GM23338 (cell line): Measurements from ENCODE around the gene USP3. TPM values are rescaled to one million over a fixed set of nuclear protein-coding genes. Genes with fewer than 3 reads are reported as not detected.

Experiments used
- ATAC-seq: fragments of 200-7000 bp; cut with Tn5 transposase; 3 replicates; pipeline ENCODE4 v1.9.1; 2020
- DNase-seq: peaks from one replicate; pipeline ENCODE4 v3.0.0-alpha.2; 2015; ENCODE audit warnings: low spot score
- H2AFZ ChIP-seq: fragments of 200-600 bp; sonication (generic); 2 replicates; pipeline ENCODE4 v1.8.0; 2016; ENCODE audit warnings: antibody characterized with exemption, mild to moderate bottlenecking, moderate library complexity
- H3F3A ChIP-seq: fragments of 200-600 bp; sonication (generic); replicated peaks from 2 replicates; pipeline ENCODE4 v1.8.0; 2017; ENCODE audit warnings: antibody characterized with exemption, mixed run types, low read depth
- H3K27ac ChIP-seq: fragments of 200-600 bp; sonication (generic); 2 replicates; pipeline ENCODE4 v1.6.1; 2016; ENCODE audit warnings: low read depth
- H3K27me3 ChIP-seq: fragments of 200-600 bp; sonication (generic); 2 replicates; pipeline ENCODE4 v1.8.0; 2016; ENCODE audit warnings: mild to moderate bottlenecking, mixed run types, moderate library complexity; ENCODE audit not compliant: insufficient read depth
- H3K36me3 ChIP-seq: fragments of 200-600 bp; sonication (generic); 2 replicates; pipeline ENCODE4 v1.8.0; 2016; ENCODE audit warnings: mild to moderate bottlenecking; ENCODE audit not compliant: insufficient read depth
- H3K4me1 ChIP-seq: fragments of 200-600 bp; sonication (generic); 2 replicates; pipeline ENCODE4 v1.8.0; 2016; ENCODE audit warnings: mild to moderate bottlenecking, moderate library complexity; ENCODE audit not compliant: insufficient read depth
- H3K4me2 ChIP-seq: fragments of 200-600 bp; sonication (generic); 2 replicates; pipeline ENCODE4 v1.7.1; 2017; ENCODE audit warnings: mixed run types
- H3K4me3 ChIP-seq: fragments of 200-600 bp; sonication (generic); 2 replicates; pipeline ENCODE4 v1.6.1; 2016; ENCODE audit warnings: mixed run types
- H3K79me2 ChIP-seq: fragments of 200-600 bp; sonication (generic); replicated peaks from 2 replicates; pipeline ENCODE4 v1.8.0; 2017; ENCODE audit warnings: mild to moderate bottlenecking; ENCODE audit not compliant: insufficient read depth
- H3K9me2 ChIP-seq: fragments of 200-600 bp; sonication (generic); 2 replicates; pipeline ENCODE4 v1.8.0; 2017; ENCODE audit not compliant: insufficient read depth
- H4K20me1 ChIP-seq: fragments of 200-600 bp; sonication (generic); replicated peaks from 2 replicates; pipeline ENCODE4 v1.8.0; 2017; ENCODE audit warnings: mild to moderate bottlenecking; ENCODE audit not compliant: insufficient read depth
- H3K27ac Mint-ChIP-seq: 2 replicates; pipeline ENCODE4 v1.8.0; 2020; ENCODE audit warnings: inconsistent platforms, mild to moderate bottlenecking, moderate library complexity, mixed read lengths
- H3K27me3 Mint-ChIP-seq: 3 replicates; pipeline ENCODE4 v1.8.0; 2022; ENCODE audit warnings: low read depth, mild to moderate bottlenecking, moderate library complexity, mixed read lengths, inconsistent platforms; ENCODE audit not compliant: insufficient read depth, poor library complexity
- H3K36me3 Mint-ChIP-seq: 3 replicates; pipeline ENCODE4 v1.8.0; 2021; ENCODE audit warnings: low read depth, mild to moderate bottlenecking, inconsistent platforms, moderate library complexity, mixed read lengths
- H3K4me1 Mint-ChIP-seq: 3 replicates; pipeline ENCODE4 v1.8.0; 2020; ENCODE audit warnings: mild to moderate bottlenecking, inconsistent platforms, mixed read lengths
- H3K4me3 Mint-ChIP-seq: 3 replicates; pipeline ENCODE4 v1.8.0; 2021; ENCODE audit warnings: moderate library complexity, mild to moderate bottlenecking, inconsistent platforms, mixed read lengths
- H3K9me3 Mint-ChIP-seq: 3 replicates; pipeline ENCODE4 v1.8.0; 2020; ENCODE audit warnings: moderate library complexity, mild to moderate bottlenecking, inconsistent platforms, mixed read lengths
- CREB1 ChIP-seq: fragments of 250-450 bp; sonication (Bioruptor Pico); IDR thresholded peaks from 2 replicates; pipeline ENCODE4 v1.5.0; 2020; ENCODE audit warnings: low read depth, mild to moderate bottlenecking, moderate library complexity
- CTCF ChIP-seq, 2 experiments: fragments of 200-600 bp in 1 of 2; sonication (generic) in 1 of 2; conservative IDR thresholded peaks; 2 replicates each; pipeline versions ENCODE4 v1.5.1 to v1.6.1; 2016 to 2017; ENCODE audit warnings: antibody characterized with exemption in 2 of 2, low read depth in 2 of 2, mild to moderate bottlenecking in 2 of 2, moderate library complexity in 1 of 2
- EZH2 ChIP-seq: fragments of 200-600 bp; sonication (generic); IDR thresholded peaks from one replicate; pipeline ENCODE4 v1.8.0; 2017; ENCODE audit warnings: antibody characterized with exemption, mild to moderate bottlenecking, low read depth; ENCODE audit not compliant: unreplicated experiment
- JUNB ChIP-seq: IDR thresholded peaks from one replicate; pipeline ENCODE4 v1.6.1; 2016; ENCODE audit warnings: antibody characterized with exemption; ENCODE audit not compliant: unreplicated experiment
- NANOG ChIP-seq: IDR thresholded peaks from 2 replicates; pipeline ENCODE4 v1.6.1; 2016; ENCODE audit warnings: antibody characterized with exemption, borderline replicate concordance
- POLR2AphosphoS5 ChIP-seq: IDR thresholded peaks from 2 replicates; pipeline ENCODE4 v1.6.1; 2016; ENCODE audit warnings: antibody characterized with exemption, low read depth
- REST ChIP-seq: IDR thresholded peaks from one replicate; pipeline ENCODE4 v1.6.1; 2018; ENCODE audit warnings: antibody characterized with exemption; ENCODE audit not compliant: unreplicated experiment
- STAT1 ChIP-seq: IDR thresholded peaks from one replicate; pipeline ENCODE4 v1.6.1; 2016; ENCODE audit warnings: antibody characterized with exemption; ENCODE audit not compliant: unreplicated experiment
- polyA plus RNA-seq: library from polyadenylated mRNA; unstranded; fragments of >200 nt; fragmentation: Nextera tagmentation; extraction: Ambion mirVana; gene quantifications from 2 replicates; pipeline ENCODE4 v1.2.1, GENCODE V29; 2016
- total RNA-seq: library from RNA; depleted of rRNA; stranded (reverse); fragments of >200 nt; shearing (Covaris generic); gene quantifications from 2 replicates; pipeline ENCODE4 v1.2.3, GENCODE V29; 2014
- TF ChIP-seq, protein P1 (sequence below): fragments of 250-450 bp; sonication (Bioruptor Pico); IDR thresholded peaks from 2 replicates; pipeline ENCODE4 v1.5.0; 2020; ENCODE audit warnings: mild to moderate bottlenecking, moderate library complexity

Gene USP3
- total and polyA plus RNA-seq, 2 experiments from 2014 or later: 9.7 to 9.9 TPM

- TF ChIP-seq CTCF (conservative IDR thresholded peaks at IDR 0.05; ENCODE audit: low read depth in 2 of 2): no peak
Observed at GRCh38 chr15:63597821-63598220, 93.4 kb downstream of the USP3 start (continued).

DNA sequence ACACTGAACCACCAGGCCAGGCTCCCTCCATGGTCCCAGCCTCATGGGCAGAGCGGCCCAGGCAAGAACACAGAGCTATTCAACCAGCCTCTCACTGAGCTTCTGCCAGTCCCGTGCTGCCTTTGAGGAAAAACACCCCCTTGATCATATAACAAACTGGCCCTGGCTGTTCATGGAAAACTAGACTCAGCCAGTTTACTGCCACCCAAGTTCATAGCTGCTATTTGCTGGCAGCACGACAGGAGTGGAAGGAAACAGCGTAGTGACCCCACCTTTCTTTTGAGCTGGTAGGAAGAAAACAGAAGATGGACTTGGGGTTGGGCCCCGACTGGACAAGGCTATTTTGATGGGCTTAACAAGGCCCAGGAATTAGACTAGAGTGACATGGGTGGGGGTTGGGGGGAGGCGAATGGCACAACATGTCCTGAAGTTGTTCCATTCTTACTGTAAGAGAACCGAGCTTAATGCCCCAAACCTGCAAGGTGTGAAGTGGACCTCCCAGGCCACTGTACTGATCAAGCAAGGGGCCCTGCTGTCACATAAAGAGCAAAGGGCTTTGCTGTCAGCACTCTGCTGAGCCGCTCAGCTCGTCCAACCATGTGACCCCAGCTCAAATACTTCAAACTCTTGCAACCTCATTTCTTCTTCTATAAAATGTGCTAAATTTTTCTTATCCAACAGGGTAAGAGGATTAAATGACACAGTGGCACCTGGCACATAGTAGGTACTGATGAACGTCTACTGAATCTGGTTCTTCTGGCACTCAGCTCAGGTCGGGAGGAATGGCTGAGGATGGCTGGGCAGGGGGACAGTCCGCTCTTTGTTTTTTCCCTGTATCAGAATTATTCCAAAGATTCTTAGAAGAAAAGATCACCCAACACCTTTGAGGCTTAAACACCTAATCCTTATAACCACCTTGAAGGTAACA, 94.3 kb downstream of the USP3 start:
- H3K4me1 Mint-ChIP-seq: peaks cover 45% of the 10 kb centered on the region
- Histone ChIP-seq H2AFZ (no peak overlapping the region), H3F3A (peaks cover 9% of the 10 kb centered on the region; the same call in 1 of the 2 replicates), H4K20me1 (no peaks in the 10 kb centered on the region), H3K27ac (no peak overlapping the region), H3K4me3 (no peak overlapping the region), H3K79me2 (no peaks in the 10 kb centered on the region), H3K4me2 (no peak overlapping the region), H3K27me3 (peaks cover 43% of the 10 kb centered on the region), H3K9me2 (no peaks in the 10 kb centered on the region), H3K36me3 (no peaks in the 10 kb centered on the region), H3K4me1 (peaks cover 24% of the 10 kb centered on the region)
- TF ChIP-seq CTCF (conservative IDR thresholded peaks at IDR 0.05; ENCODE audit: low read depth in 2 of 2) (no peak), REST (no peak), NANOG (no peak), JUNB (no peak), EZH2 (no peak), STAT1 (no peak), POLR2AphosphoS5 (no peak), CREB1 (CRISPR knock-in tag) (no peak)
- TF ChIP-seq, protein P1, sequence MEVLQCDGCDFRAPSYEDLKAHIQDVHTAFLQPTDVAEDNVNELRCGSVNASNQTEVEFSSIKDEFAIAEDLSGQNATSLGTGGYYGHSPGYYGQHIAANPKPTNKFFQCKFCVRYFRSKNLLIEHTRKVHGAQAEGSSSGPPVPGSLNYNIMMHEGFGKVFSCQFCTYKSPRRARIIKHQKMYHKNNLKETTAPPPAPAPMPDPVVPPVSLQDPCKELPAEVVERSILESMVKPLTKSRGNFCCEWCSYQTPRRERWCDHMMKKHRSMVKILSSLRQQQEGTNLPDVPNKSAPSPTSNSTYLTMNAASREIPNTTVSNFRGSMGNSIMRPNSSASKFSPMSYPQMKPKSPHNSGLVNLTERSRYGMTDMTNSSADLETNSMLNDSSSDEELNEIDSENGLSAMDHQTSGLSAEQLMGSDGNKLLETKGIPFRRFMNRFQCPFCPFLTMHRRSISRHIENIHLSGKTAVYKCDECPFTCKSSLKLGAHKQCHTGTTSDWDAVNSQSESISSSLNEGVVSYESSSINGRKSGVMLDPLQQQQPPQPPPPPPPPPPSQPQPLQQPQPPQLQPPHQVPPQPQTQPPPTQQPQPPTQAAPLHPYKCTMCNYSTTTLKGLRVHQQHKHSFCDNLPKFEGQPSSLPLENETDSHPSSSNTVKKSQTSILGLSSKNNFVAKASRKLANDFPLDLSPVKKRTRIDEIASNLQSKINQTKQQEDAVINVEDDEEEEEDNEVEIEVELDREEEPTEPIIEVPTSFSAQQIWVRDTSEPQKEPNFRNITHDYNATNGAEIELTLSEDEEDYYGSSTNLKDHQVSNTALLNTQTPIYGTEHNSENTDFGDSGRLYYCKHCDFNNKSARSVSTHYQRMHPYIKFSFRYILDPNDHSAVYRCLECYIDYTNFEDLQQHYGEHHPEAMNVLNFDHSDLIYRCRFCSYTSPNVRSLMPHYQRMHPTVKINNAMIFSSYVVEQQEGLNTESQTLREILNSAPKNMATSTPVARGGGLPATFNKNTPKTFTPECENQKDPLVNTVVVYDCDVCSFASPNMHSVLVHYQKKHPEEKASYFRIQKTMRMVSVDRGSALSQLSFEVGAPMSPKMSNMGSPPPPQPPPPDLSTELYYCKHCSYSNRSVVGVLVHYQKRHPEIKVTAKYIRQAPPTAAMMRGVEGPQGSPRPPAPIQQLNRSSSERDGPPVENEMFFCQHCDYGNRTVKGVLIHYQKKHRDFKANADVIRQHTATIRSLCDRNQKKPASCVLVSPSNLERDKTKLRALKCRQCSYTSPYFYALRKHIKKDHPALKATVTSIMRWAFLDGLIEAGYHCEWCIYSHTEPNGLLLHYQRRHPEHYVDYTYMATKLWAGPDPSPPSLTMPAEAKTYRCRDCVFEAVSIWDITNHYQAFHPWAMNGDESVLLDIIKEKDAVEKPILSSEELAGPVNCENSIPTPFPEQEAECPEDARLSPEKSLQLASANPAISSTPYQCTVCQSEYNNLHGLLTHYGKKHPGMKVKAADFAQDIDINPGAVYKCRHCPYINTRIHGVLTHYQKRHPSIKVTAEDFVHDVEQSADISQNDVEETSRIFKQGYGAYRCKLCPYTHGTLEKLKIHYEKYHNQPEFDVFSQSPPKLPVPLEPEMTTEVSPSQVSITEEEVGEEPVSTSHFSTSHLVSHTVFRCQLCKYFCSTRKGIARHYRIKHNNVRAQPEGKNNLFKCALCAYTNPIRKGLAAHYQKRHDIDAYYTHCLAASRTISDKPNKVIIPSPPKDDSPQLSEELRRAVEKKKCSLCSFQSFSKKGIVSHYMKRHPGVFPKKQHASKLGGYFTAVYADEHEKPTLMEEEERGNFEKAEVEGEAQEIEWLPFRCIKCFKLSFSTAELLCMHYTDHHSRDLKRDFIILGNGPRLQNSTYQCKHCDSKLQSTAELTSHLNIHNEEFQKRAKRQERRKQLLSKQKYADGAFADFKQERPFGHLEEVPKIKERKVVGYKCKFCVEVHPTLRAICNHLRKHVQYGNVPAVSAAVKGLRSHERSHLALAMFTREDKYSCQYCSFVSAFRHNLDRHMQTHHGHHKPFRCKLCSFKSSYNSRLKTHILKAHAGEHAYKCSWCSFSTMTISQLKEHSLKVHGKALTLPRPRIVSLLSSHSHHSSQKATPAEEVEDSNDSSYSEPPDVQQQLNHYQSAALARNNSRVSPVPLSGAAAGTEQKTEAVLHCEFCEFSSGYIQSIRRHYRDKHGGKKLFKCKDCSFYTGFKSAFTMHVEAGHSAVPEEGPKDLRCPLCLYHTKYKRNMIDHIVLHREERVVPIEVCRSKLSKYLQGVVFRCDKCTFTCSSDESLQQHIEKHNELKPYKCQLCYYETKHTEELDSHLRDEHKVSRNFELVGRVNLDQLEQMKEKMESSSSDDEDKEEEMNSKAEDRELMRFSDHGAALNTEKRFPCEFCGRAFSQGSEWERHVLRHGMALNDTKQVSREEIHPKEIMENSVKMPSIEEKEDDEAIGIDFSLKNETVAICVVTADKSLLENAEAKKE (CRISPR knock-in tag): no peak
- no peak overlapping the region; the same call in 2 of the 3 replicates for H3K4me3 Mint-ChIP-seq
- H3K9me3 Mint-ChIP-seq: no peaks in the 10 kb centered on the region
- DNase-seq: no peak
- H3K27ac Mint-ChIP-seq: no peak overlapping the region; the same call in 1 of the 2 replicates
- H3K36me3 Mint-ChIP-seq: no peaks in the 10 kb centered on the region
- no peak for ATAC-seq
- peaks cover 37% of the 10 kb centered on the region for H3K27me3 Mint-ChIP-seq
